Measurements from ENCODE around the gene LRRC25.

LRRC25 gene

GRCh38 chr19:18397242-18398202, at the start of gene LRRC25:
LRRC25 (minus strand) TSS chr19:18397622; CDS start chr19:18396963, 659 bp downstream.
- DNase-seq (ENCODE audit: low read depth), result no peak

- DNase-seq (ENCODE audit: low read depth), result no peak
These were observed 49.5 kb upstream of the LRRC25 start for GRCh38 chr19:18446811-18447359.

- DNase-seq (ENCODE audit: low read depth), result no peak
These were observed 48.9 kb upstream of the LRRC25 start for GRCh38 chr19:18446145-18446810.

- no peak for DNase-seq (ENCODE audit: low read depth)
These were observed 48.0 kb upstream of the LRRC25 start for GRCh38 chr19:18445262-18445948.

GRCh38 chr19:18444513-18444912, 47.1 kb upstream of the LRRC25 start:
- no peak for DNase-seq (ENCODE audit: low read depth)

GRCh38 chr19:18443831-18444230, 46.4 kb upstream of the LRRC25 start:
- DNase-seq (ENCODE audit: low read depth), result no peak

GRCh38 chr19:18443406-18443805, 46.0 kb upstream of the LRRC25 start:
- DNase-seq (ENCODE audit: low read depth), result no peak

GRCh38 chr19:18442941-18443340, 45.5 kb upstream of the LRRC25 start:
- no peak for DNase-seq (ENCODE audit: low read depth)

- DNase-seq (ENCODE audit: low read depth), result no peak
These were observed 44.7 kb upstream of the LRRC25 start for GRCh38 chr19:18441804-18442788.

- DNase-seq (ENCODE audit: low read depth), result no peak
These were observed 43.7 kb upstream of the LRRC25 start for GRCh38 chr19:18440936-18441803.

GRCh38 chr19:18440415-18440877, 43.0 kb upstream of the LRRC25 start:
- no peak for DNase-seq (ENCODE audit: low read depth)

- DNase-seq (ENCODE audit: low read depth), result no peak
These were observed 42.5 kb upstream of the LRRC25 start for GRCh38 chr19:18439910-18440237.

- DNase-seq (ENCODE audit: low read depth), result no peak
These were observed 41.8 kb upstream of the LRRC25 start for GRCh38 chr19:18439025-18439909.

- DNase-seq (ENCODE audit: low read depth), result no peak
These were observed 41.1 kb upstream of the LRRC25 start for GRCh38 chr19:18438331-18439024.

GRCh38 chr19:18437491-18438330, 40.3 kb upstream of the LRRC25 start, which contains the start of gene ISYNA1:
ISYNA1 (minus strand) TSS chr19:18438133; CDS start chr19:18437979, 154 bp downstream.
- DNase-seq (ENCODE audit: low read depth), result no peak

GRCh38 chr19:18436671-18437490, 39.5 kb upstream of the LRRC25 start:
- no peak for DNase-seq (ENCODE audit: low read depth)
